ENCODE data around the gene KCNN1. TPM values are rescaled to one million over a fixed set of nuclear protein-coding genes. Genes with fewer than 3 reads are reported as not detected.
"Not testable (repeated sequence)": the region's sequence is repeated elsewhere in the genome, so short reads cannot be mapped to it uniquely, and the experiment has no call there.

KCNN1 gene
- total RNA-seq, 2 donors from 2014 or later = 0.50 to 0.61 TPM

DNA sequence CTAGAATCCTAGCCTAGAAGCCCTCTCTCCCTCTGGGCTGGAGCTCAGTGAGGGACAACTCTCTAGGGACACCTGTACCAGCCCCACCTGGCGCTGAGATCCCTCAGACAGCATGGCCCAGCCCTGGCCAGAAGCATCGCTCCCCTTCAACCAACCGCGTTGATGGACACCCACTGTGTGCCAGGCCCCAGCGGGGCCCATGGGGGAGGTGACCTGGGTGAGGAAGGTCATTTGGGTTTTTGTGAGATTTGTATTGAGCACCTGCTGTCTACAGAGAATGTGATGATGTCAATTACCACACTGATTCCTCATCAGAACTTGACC lies 31.9 kb downstream of the KCNN1 start:
- Mint-ChIP-seq H3K36me3 (ENCODE audit: low read depth) (peaks cover 31% of the 10 kb centered on the region), H3K4me1 (no peaks in the 10 kb centered on the region), H3K9me3 (no peaks in the 10 kb centered on the region), H3K27me3 (no peaks in the 10 kb centered on the region), H3K4me3 (peak overlapping the region; percentile 32), H3K27ac (no peak overlapping the region)
- ATAC-seq (replicated peaks) = no peak

DNA sequence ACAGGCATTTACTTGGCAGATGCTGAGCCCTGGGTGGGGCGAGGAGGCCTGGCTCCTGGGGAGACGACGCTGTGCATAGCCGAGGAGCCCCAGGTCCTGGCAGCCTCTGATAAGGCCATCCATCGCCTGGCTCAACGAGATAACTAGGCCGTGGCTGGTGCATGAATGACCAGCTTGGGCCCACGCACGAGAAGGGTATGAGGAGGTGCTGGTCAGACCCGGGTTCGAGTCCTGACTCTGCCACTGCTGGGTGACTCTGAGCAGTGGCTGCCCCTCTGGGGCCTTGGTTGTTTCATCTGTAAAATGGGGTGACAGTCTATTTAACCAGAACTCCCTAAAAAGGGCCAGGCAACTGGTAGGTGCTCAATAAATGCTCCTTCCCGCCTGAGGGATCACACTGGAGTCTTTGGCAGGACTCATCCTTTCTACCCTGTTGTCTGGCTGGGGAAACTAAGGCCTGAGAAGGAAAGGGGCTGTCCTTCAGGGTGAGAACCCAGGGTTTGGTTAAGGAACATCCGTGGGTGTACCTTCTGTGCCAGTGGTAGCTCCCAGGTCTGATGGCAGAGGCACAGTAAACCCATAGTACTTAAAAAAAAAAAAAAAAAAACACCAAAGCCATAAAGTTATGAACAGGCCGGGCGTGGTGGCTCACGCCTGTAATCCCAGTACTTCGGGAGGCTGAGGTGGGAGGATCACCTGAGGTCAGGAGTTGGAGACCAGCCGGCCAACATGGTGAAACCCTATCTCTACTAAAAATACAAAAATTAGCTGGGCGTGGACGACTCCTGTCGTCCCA lies 33.0 kb downstream of the KCNN1 start:
- no peaks in the 10 kb centered on the region for H3K9me3 Mint-ChIP-seq
- H3K27me3 Mint-ChIP-seq = no peaks in the 10 kb centered on the region
- ATAC-seq (replicated peaks) = no peak
- peaks cover 35% of the 10 kb centered on the region for H3K36me3 Mint-ChIP-seq (ENCODE audit: low read depth)
- H3K4me1 Mint-ChIP-seq = no peaks in the 10 kb centered on the region
- peak overlapping the region; percentile 79 for H3K4me3 Mint-ChIP-seq
- peak overlapping the region; percentile 88 for H3K27ac Mint-ChIP-seq

DNA sequence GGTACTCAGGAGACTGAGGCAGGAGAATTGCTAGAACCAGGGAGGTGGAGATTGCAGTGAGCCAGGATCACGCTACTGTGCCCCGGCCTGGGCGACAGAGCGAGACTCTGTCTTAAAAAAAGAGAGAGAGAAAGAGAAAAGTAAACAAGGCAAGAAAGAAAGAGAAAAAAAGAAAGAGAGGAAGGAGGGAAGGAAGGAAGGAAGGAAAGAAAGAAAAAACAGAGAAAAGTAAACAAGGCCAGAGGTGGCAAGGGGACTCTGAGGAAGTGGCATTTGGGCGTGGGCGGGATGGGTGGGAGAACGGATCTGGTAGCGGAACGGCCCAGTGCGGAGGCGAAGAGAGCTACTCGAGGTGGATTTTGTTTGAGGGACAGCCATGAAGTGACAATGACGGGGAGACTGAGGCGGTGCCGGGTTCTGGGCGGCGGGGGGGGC lies 33.6 kb downstream of the KCNN1 start:
- Mint-ChIP-seq H3K27me3 (no peaks in the 10 kb centered on the region), H3K4me3 (peak overlapping the region; percentile 79), H3K9me3 (no peaks in the 10 kb centered on the region), H3K27ac (peak overlapping the region; percentile 88), H3K4me1 (no peaks in the 10 kb centered on the region), H3K36me3 (ENCODE audit: low read depth) (peaks cover 38% of the 10 kb centered on the region)
- ATAC-seq (replicated peaks) = peak; percentile 7

DNA sequence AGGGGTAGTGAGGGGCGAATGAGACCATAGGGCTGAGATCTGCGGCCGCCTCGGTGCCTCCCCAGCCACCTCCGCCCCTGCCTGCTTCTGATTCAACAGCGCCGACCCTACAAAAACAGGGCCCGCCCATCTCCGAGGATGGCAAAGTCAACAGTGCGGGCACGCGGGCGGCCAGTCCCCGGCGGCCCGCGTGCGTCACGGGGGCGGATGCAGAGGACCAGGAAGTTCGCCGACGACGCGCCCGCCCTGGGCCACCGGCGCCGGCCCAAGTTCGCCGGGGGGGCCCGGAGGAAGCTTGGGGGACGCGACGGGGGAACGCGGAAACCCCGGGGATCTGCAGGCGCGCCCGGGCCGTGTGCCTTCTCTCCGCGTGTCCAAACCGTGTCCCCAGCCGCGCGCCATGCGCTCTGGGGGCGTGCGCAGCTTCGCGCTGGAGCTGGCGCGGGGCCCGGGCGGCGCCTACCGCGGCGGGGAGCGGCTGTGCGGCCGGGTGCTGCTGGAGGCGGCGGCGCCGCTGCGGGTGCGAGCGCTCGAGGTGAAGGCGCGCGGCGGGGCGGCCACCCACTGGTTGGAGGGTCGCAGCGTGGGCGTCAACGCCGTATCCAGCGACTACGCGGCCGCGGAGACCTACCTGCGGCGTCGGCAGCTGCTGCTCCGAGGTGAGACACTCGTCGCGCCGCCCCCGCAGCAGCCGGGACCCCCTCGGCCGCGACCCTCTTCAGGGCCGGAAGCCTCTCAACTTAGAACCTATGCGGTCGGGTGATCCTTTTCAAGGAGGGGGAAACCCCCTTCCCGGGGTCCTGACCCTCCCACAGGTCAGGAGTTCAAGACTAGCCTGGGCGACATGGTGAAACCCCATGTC lies 34.2 kb downstream of the KCNN1 start:
- no peaks in the 10 kb centered on the region for H3K9me3 Mint-ChIP-seq
- H3K4me1 Mint-ChIP-seq = no peaks in the 10 kb centered on the region
- peak; percentile 89 for ATAC-seq (replicated peaks)
- H3K27me3 Mint-ChIP-seq = no peaks in the 10 kb centered on the region
- peaks cover 38% of the 10 kb centered on the region for H3K36me3 Mint-ChIP-seq (ENCODE audit: low read depth)
- peak overlapping the region; percentile 88 for H3K27ac Mint-ChIP-seq
- H3K4me3 Mint-ChIP-seq = peak overlapping the region; percentile 79

DNA sequence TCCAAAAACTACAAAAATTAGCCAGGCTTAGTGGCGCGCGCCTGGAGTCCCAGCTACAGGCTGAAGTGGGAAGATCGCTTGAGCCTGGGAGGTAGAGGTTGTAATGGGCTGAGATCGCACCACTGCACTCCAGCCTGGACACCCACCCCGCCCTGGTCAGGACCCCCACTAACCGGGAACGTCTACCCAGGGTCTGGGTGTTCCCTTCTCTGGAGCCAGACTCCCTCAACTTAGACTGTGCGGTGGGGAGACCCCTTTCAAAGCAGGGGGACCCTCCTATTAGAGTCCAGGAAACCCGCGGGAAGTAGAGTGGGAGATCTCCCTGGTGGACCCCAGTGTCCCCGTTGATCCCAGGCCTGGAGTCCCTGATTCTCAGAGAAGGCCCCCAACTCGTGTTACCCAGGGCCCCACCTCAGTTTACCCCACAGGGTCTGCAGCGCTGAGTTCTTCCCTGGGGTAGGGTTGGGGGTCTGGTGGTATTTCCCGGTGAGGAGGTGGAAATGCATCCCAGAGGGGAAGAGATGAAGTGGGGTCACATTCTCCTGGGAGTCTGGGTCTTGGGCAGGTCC lies 35.0 kb downstream of the KCNN1 start:
- no peaks in the 10 kb centered on the region for H3K27me3 Mint-ChIP-seq
- peak overlapping the region; percentile 85 for H3K27ac Mint-ChIP-seq
- ATAC-seq (replicated peaks) = no peak
- H3K4me1 Mint-ChIP-seq = peaks cover 3% of the 10 kb centered on the region
- H3K4me3 Mint-ChIP-seq = peak overlapping the region; percentile 79
- peaks cover 44% of the 10 kb centered on the region for H3K36me3 Mint-ChIP-seq (ENCODE audit: low read depth)
- H3K9me3 Mint-ChIP-seq = no peaks in the 10 kb centered on the region

DNA sequence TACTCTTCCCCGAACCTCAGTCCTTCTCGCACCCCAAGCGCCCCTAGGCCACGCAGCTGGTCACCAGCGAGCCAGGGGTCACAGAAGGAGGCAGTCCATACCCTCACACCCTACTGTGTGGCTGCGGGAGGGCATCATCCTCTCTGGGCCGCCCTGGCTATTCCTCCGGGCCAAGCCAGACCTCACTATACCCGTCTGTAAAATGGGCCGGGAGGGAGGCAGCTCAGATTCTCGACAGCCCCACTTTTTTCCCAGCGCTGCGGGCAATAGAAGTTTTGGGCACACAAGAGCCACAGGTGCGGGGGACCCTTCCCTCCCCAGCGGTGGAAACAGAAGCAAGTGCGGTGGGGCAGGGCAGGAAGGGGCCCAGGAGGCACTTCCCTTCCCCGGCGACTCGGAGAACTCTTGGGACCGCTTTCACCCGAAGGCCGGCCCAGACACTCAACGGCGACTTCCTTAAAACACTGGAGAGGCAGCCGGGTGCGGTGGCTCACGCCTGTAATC lies 35.5 kb downstream of the KCNN1 start:
- no peak for ATAC-seq (replicated peaks)
- peak overlapping the region; percentile 85 for H3K27ac Mint-ChIP-seq
- peaks cover 49% of the 10 kb centered on the region for H3K36me3 Mint-ChIP-seq (ENCODE audit: low read depth)
- peak overlapping the region; percentile 79 for H3K4me3 Mint-ChIP-seq
- H3K9me3 Mint-ChIP-seq = no peaks in the 10 kb centered on the region
- H3K4me1 Mint-ChIP-seq = peaks cover 6% of the 10 kb centered on the region
- H3K27me3 Mint-ChIP-seq = no peaks in the 10 kb centered on the region

DNA sequence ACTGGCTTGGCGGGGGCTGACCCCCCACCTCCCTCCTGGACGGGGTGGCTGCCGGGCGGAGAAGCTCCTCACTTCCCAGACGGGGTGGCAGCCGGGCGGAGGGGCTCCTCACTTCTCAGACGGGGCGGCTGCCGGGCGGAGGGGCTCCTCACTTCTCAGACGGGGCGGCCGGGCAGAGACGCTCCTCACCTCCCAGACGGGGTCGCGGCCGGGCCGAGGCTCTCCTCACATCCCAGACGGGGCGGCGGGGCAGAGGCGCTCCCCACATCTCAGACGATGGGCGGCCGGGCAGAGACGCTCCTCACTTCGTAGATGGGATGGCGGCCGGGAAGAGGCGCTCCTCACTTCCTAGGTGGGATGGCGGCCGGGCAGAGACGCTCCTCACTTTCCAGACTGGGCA lies 38.8 kb downstream of the KCNN1 start:
- not testable (repeated sequence) for H3K4me3 Mint-ChIP-seq; H3K9me3 Mint-ChIP-seq; H3K27me3 Mint-ChIP-seq; H3K27ac Mint-ChIP-seq; H3K4me1 Mint-ChIP-seq; ATAC-seq (replicated peaks)
- peaks cover 76% of the 10 kb centered on the region for H3K36me3 Mint-ChIP-seq (ENCODE audit: low read depth)

DNA sequence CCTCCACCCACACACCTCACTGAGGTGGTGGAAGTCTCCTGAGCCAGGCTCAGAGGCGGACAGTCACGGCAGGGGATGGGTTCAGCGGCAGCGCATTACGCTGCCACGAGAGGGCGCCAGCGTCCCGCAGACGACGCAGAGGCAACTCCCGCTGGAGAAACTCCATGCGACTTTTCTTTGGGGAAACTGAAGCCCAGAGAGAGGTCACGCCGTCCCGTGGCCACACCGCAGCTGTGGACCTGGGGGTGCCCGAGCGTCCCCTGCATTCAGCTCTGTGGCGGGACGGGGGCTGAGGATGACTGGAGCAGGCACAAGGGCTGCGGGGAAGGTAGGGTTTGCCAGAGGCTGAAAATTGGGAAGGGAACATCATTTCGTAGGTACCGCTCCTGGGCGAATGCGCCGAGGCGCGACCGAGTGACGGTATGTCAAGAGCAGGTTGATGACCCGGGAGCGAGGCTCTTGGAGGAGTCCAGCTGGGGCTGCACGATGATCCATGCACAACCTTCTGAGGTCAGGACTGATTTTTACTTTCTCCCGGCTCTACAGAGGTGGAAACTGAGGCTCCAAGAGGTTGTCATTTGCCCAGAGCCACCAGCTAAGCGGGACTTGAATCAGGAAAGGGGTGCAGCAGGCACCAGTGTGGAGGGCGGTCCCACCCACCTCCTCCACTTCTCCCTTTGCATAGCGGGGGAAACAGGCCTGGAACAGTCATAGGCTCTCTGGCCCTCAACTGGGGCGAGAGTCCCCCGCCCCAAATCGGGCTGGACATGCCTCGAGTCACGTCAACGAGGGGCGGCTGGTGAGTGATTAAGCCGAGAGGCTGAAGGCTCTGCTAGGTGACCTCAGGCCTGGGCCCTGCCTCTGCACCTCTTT lies 40.4 kb downstream of the KCNN1 start:
- peak overlapping the region; percentile 83 for H3K4me3 Mint-ChIP-seq
- H3K36me3 Mint-ChIP-seq (ENCODE audit: low read depth) = peaks cover 79% of the 10 kb centered on the region
- ATAC-seq (replicated peaks) = peak; percentile 74
- H3K4me1 Mint-ChIP-seq = peaks cover 6% of the 10 kb centered on the region
- no peaks in the 10 kb centered on the region for H3K27me3 Mint-ChIP-seq
- H3K27ac Mint-ChIP-seq = peak overlapping the region; percentile 71
- H3K9me3 Mint-ChIP-seq = no peaks in the 10 kb centered on the region

DNA sequence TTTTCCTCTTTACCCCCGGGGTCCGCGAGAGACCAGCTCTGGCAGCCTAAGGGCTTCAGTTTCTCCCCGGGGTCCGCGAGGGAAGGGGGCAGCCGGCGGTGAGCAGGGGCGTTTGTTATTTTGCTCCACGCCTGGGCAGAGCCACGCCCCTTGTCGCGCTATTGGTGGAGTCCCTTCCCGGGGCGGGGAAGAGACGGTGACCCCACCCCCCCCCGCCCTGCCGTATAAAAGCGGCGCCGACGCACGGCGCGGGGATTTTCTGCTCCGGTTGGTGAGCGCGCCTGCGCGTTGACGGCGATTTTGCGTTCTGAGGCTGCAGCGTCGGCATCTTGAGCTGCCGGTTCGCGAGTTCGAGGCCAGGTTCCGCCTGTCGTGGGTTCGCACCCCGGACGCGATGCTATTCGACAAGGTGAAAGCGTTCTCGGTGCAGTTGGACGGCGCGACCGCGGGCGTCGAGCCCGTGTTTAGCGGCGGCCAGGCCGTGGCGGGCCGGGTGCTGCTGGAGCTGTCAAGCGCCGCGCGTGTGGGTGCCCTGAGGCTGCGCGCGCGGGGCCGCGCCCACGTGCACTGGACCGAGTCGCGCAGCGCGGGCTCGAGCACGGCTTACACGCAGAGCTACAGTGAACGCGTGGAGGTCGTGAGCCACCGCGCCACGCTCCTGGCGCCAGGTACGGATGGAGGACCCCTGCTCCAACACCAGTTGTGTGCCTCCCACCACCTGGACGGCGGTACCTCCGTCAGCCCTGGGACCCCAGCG lies 41.2 kb downstream of the KCNN1 start, which contains the start of gene ARRDC2:
ARRDC2 (plus strand) TSS at position 254 of the 757 bp plus-strand sequence; CDS start at position 395, 141 bp downstream.
- Mint-ChIP-seq H3K27ac (peak within 1 kb of the TSS; percentile 89), H3K4me1 (peaks cover 11% of the 10 kb centered on the region), H3K4me3 (peak within 1 kb of the TSS; percentile 83), H3K9me3 (no peaks in the 10 kb centered on the region), H3K36me3 (ENCODE audit: low read depth) (peaks cover 79% of the 10 kb centered on the region), H3K27me3 (no peaks in the 10 kb centered on the region)
- peak; percentile 78 for ATAC-seq (replicated peaks)

DNA sequence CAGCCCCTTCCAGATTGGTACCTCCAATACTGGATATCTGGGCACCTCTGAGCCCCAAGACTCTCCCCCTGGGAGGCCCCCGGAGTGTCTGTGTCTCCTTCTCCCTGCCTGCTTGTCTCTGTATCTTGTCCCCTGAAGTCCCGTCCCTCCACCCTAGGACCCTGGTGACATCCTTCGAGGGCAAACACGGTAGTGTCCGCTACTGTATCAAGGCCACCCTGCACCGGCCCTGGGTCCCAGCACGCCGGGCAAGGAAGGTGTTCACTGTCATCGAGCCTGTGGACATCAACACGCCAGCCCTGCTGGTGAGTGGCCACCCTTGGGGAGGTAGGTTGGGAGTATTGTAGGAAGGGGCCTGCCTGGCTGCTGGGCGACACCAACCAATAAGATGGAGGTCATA lies 41.9 kb downstream of the KCNN1 start:
- H3K27me3 Mint-ChIP-seq = no peaks in the 10 kb centered on the region
- peaks cover 82% of the 10 kb centered on the region for H3K36me3 Mint-ChIP-seq (ENCODE audit: low read depth)
- peak overlapping the region; percentile 83 for H3K4me3 Mint-ChIP-seq
- H3K4me1 Mint-ChIP-seq = peaks cover 18% of the 10 kb centered on the region
- peak overlapping the region; percentile 89 for H3K27ac Mint-ChIP-seq
- no peaks in the 10 kb centered on the region for H3K9me3 Mint-ChIP-seq
- ATAC-seq (replicated peaks) = no peak

DNA sequence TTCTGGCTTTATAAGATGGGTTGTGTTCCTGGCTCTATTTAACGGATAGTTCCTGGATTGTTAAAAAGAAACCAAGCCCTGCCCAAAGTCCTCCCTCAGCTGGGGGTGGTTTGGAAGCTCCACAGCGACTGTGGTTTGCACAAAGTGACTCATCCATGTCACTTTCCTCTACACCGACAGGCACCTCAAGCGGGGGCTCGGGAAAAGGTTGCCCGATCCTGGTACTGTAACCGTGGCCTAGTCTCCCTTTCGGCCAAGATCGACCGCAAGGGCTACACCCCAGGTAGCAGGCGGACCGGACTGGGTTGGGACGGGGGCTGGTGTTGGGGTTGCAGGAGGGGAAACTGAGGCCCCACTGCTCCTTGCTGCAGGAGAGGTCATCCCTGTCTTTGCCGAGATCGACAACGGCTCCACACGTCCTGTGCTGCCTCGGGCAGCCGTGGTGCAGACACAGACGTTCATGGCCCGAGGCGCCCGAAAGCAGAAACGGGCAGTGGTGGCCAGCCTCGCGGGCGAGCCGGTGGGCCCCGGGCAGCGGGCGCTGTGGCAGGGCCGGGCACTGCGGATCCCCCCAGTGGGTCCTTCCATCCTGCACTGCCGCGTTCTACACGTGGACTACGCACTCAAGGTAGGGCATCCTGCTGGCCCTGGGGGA lies 42.6 kb downstream of the KCNN1 start:
- no peaks in the 10 kb centered on the region for H3K9me3 Mint-ChIP-seq
- peaks cover 25% of the 10 kb centered on the region for H3K4me1 Mint-ChIP-seq
- H3K36me3 Mint-ChIP-seq (ENCODE audit: low read depth) = peaks cover 88% of the 10 kb centered on the region
- ATAC-seq (replicated peaks) = peak; percentile 33
- peak overlapping the region; percentile 83 for H3K4me3 Mint-ChIP-seq
- H3K27ac Mint-ChIP-seq = peak overlapping the region; percentile 89
- H3K27me3 Mint-ChIP-seq = no peaks in the 10 kb centered on the region

DNA sequence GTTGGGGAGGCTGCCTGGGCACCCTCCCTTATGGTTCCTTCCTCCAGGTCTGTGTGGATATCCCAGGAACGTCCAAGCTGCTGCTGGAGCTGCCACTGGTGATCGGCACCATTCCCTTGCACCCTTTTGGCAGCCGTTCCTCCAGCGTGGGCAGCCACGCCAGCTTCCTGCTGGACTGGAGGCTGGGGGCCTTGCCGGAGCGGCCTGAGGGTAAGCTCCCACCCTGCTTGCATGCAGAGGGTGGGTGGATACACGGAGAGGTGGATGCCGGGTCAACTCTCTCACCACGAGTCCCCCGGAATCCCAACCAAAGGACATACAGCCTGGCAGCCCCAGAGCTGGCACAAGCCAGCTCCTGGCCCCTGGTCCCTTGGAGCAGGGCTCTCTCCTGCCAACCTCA lies 43.2 kb downstream of the KCNN1 start:
- Mint-ChIP-seq H3K36me3 (ENCODE audit: low read depth) (peaks cover 88% of the 10 kb centered on the region), H3K27ac (no peak overlapping the region), H3K27me3 (no peaks in the 10 kb centered on the region), H3K9me3 (no peaks in the 10 kb centered on the region), H3K4me1 (peaks cover 27% of the 10 kb centered on the region), H3K4me3 (peak overlapping the region; percentile 25)
- ATAC-seq (replicated peaks) = no peak
